ENCODE results near the gene CABYR.

Gene CABYR

GRCh38 chr18:24190590-24190989 lies 51.7 kb downstream of the CABYR start:
- no peak for DNase-seq (ENCODE audit: low read depth in 2 of 2)

- no peak for DNase-seq (ENCODE audit: low read depth in 2 of 2)
These were observed 56.6 kb downstream of the CABYR start for GRCh38 chr18:24195296-24196053.

DNA sequence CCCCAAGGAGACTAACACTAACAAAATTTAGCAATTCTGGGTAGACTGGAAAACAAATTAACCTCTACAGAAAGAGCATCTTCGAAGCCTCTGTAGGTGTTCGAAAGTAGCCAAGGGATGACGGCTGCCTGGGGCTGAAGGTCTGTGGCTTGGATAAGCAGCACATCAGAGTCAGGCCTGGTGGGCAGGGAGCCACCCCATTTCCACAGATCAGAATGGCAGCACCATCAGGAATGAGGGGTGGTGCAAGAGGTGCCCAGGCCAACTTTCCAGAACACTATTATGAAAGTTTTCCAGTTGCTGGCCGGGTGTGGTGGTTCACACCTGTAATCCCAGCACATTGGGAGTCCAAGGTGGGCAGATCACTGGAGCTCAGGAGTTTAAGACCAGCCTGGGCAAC lies 57.9 kb downstream of the CABYR start:
- DNase-seq (ENCODE audit: low read depth in 2 of 2), result no peak

GRCh38 chr18:24197412-24197811 lies 58.5 kb downstream of the CABYR start:
- DNase-seq (ENCODE audit: low read depth in 2 of 2), result no peak

GRCh38 chr18:24198461-24198860 lies 59.6 kb downstream of the CABYR start:
- DNase-seq (ENCODE audit: low read depth in 2 of 2), result no peak

DNA sequence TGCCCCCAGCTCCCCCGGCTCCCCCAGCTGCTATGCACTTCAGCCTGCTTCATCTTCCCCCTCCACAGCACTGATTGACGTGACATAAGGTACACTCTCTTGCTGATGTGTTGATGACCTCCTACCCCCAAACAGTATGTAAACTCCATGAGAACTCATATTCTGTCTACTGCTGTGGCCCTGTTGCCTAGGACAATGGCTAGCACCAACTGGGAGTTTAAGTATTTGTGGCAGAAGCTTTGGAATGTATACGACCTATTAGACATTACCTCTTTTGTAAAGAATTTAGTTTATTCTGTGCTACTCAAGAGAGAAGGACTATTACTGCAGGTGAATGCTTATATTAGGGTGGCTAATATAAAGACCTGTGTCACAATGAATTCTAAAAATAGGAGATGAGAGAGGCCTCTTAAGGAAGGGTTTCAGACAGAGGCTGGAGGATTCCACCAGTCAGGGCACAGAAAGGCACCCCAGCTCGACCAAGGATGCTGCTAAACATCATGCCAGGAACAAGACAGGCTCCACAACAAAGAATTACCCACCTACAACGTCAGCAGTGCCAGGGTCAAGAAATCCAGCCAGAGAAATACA lies 60.6 kb downstream of the CABYR start:
- no peak for DNase-seq (ENCODE audit: low read depth in 2 of 2)

- DNase-seq (ENCODE audit: low read depth in 2 of 2), result no peak
These were observed 61.8 kb downstream of the CABYR start for GRCh38 chr18:24200494-24201290.

DNA sequence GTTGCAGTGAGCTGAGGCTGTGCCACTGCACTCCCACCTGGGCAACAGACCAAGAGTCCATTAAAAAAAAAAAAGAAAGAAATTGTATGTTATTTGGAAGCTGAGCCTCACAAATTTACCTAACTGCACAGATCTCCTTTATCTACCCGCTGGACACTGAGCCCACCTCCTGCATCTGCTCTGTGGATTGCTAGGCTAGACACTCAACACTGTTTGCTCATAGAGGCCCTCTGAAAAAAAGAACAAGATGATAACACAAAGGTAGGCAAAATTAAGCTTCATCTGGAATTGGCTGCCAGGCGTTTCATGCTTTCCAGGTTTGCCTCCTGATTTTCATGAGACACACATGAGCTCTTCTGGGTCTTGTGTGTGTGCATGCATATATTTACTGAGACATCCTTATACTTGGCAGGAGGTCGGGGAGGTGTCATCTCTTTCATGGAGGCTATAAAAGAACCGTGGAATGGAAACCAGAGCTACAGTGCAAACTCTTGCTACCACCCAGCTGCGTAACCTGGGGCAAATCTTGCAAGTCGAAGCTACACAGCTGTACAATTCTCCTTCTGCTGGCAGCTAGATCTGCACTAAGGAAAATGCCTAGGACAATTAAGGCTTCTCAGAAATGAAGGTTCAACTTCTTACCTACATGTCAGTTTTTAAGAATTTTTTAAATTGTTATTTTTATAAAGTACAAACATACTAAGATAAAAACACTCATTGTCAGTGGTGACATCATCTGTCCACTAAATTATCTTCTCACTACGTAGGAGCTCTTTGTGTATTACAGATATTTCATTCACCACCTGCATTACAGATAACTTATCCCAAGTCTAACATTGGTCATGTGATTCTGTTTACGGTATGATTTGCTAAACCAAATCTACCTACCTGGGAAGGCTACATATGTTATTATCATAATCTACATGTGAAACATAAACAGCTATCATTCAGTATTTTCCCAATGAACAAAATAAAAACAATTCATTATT lies 63.1 kb downstream of the CABYR start:
- DNase-seq (ENCODE audit: low read depth in 2 of 2), result no peak

- DNase-seq (ENCODE audit: low read depth in 2 of 2), result no peak
These were observed 66.0 kb downstream of the CABYR start for GRCh38 chr18:24204904-24205303.

- no peak for DNase-seq (ENCODE audit: low read depth in 2 of 2)
These were observed 69.6 kb downstream of the CABYR start for GRCh38 chr18:24208270-24209035.

DNA sequence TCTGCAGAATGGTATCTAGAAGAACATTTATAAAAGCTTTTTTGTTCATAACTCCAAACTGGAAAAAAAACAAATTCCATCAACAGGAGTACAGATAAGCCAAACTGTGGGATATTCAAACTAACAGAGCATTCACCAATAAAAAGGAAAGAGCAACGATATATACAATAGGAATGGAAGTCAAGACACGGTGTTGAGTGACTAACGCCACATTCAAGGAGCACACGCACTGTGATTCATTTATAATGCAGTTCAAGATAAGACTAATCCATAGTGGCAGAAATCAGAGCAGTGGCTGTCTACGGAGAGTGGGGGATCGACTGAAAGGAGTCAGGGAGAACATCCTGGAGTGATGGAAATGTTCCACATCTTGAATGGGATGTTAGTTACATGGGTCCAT lies 70.7 kb downstream of the CABYR start:
- no peak for DNase-seq (ENCODE audit: low read depth in 2 of 2)
